Lung (tissue), 12 donors: Measurements from ENCODE around the gene DLG2. TPM values are rescaled to one million over a fixed set of nuclear protein-coding genes. Genes with fewer than 3 reads are reported as not detected.

Experiments used
- ATAC-seq: fragments of 200-7000 bp; cut with Tn5 transposase; one replicate; pipeline ENCODE4 v1.9.1; 2020; ENCODE audit warnings: moderate number of reproducible peaks; ENCODE audit not compliant: insufficient read depth, low FRiP score
- DNase-seq, 3 donors: peaks; one replicate each; pipeline ENCODE4 v3.0.0-alpha.2; 2013 to 2017
- H3K27ac ChIP-seq, 2 donors: one replicate each; pipeline ENCODE4 v1.5.1; 2013; ENCODE audit warnings: mild to moderate bottlenecking in 2 of 2, moderate library complexity in 2 of 2, control low read depth in 1 of 2, inconsistent platforms in 1 of 2, low read depth in 1 of 2, low read length in 1 of 2
- H3K27me3 ChIP-seq, 3 donors: one replicate each; pipeline ENCODE4 v1.5.1; 2013; ENCODE audit warnings: low read length in 2 of 3; ENCODE audit not compliant: control insufficient read depth in 3 of 3, insufficient read depth in 3 of 3
- H3K36me3 ChIP-seq, 4 donors: one replicate each; pipeline ENCODE4 v1.5.1; 2013; ENCODE audit warnings: low read length in 4 of 4, mild to moderate bottlenecking in 1 of 4, moderate library complexity in 1 of 4; ENCODE audit not compliant: control insufficient read depth in 4 of 4, insufficient read depth in 4 of 4
- H3K4me1 ChIP-seq, 5 donors: one replicate each; pipeline ENCODE4 v1.5.1; 2013; ENCODE audit warnings: low read length in 5 of 5, mild to moderate bottlenecking in 2 of 5, moderate library complexity in 1 of 5; ENCODE audit not compliant: control insufficient read depth in 5 of 5, insufficient read depth in 5 of 5
- H3K4me3 ChIP-seq: one replicate; pipeline ENCODE4 v1.5.1; 2013; ENCODE audit warnings: mild to moderate bottlenecking, control low read depth, moderate library complexity
- H3K9ac ChIP-seq, 2 donors: one replicate each; pipeline ENCODE4 v1.5.1; 2013; ENCODE audit warnings: low read length in 2 of 2, control low read depth in 1 of 2; ENCODE audit not compliant: insufficient read depth in 1 of 2
- H3K9me3 ChIP-seq, 4 donors: one replicate each; pipeline ENCODE4 v1.5.1; 2013; ENCODE audit warnings: low read length in 3 of 4, mild to moderate bottlenecking in 1 of 4, moderate library complexity in 1 of 4; ENCODE audit not compliant: control insufficient read depth in 4 of 4, insufficient read depth in 3 of 4
- CTCF ChIP-seq: IDR thresholded peaks from 2 replicates; pipeline ENCODE4 v1.5.1; 2012; ENCODE audit warnings: mild to moderate bottlenecking; ENCODE audit errors: control extremely low read depth, extremely low read depth
- WGBS, 2 donors: extraction: QIAGEN DNeasy Blood & Tissue Kit; methylation state at CpG; one replicate each; pipeline ENCODE4 v1.1.7; 2013; 5-methylcytosine and 5-hydroxymethylcytosine counted together
- polyA plus RNA-seq, 2 donors: library from polyadenylated mRNA; stranded (reverse); fragments of 200-250 nt; gene quantifications; one replicate each; pipeline ENCODE4 v1.2.1, GENCODE V29; 2013
- total RNA-seq, 2 donors: library from RNA; depleted of rRNA in 1 of 2; stranded (reverse); fragments of >200 nt in 1 of 2; gene quantifications; one replicate each; pipeline ENCODE4 v1.2.1, GENCODE V29; 2014 to 2021
- donor health status: control.
- donor health status: control.
- donor health status: Bipolar disorder and iron deficiency.
- donor health status: healthy.
- donor health status: DM: yes; HTN: yes; CAD: no.

The DLG2 gene
- total and polyA plus RNA-seq, 4 donors, result 0.32 to 24.1 (median 5.4) TPM

GRCh38 chr11:85540181-85540580 lies 87.0 kb downstream of the DLG2 start:
- Histone ChIP-seq H3K9me3 (peaks cover 0 to 10% (median 0%) of the 10 kb centered on the region in 4 donors), H3K27me3 (no peaks in the 10 kb centered on the region), H3K4me3 (no peak overlapping the region), H3K4me1 (no peaks in the 10 kb centered on the region), H3K27ac (no peak overlapping the region), H3K9ac (no peak overlapping the region), H3K36me3 (no peaks in the 10 kb centered on the region)
- ATAC-seq (peak; percentile 11), DNase-seq (no peak)
- WGBS, 2 donors, result 91 to 94% methylated on average over 5 of the region's 5 CpGs
- no peak for TF ChIP-seq CTCF

DNA sequence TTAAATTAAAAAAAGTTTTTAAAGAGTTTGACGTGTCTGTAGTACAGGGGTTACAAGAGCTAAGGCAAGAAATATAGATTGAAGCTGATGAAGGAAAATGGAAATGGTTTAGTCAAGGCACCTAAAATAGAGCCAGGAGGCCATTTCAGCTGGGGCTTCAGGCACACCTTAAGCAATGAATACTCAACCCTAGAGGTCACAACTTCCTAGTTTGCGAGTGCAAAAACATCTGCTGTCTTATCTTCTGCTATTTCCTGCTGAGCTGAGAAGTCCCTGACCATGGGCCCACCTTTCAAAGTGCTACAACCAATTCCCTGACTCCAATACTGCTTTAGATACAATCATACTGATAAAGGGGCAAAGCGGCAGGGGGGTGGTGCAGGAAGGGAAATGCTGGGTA lies 87.4 kb downstream of the DLG2 start:
- Histone ChIP-seq H3K27me3 (no peaks in the 10 kb centered on the region), H3K27ac (no peak overlapping the region), H3K9ac (no peak overlapping the region), H3K4me3 (no peak overlapping the region), H3K36me3 (peaks cover 0 to 3% (median 0%) of the 10 kb centered on the region in 4 donors), H3K4me1 (no peaks in the 10 kb centered on the region), H3K9me3 (peaks cover 0 to 10% (median 1%) of the 10 kb centered on the region in 4 donors)
- TF ChIP-seq CTCF, result no peak
- WGBS, 2 donors, result 80 to 82% methylated on average over 3 of the region's 3 CpGs
- DNase-seq, result no peak
- no peak for ATAC-seq

GRCh38 chr11:85539029-85539689 lies 88.0 kb downstream of the DLG2 start:
- Histone ChIP-seq H3K36me3 (peaks cover 0 to 6% (median 0%) of the 10 kb centered on the region in 4 donors), H3K4me1 (no peaks in the 10 kb centered on the region), H3K27ac (no peak overlapping the region), H3K4me3 (no peak overlapping the region), H3K9ac (no peak overlapping the region), H3K9me3 (peaks cover 0 to 10% (median 2%) of the 10 kb centered on the region in 4 donors), H3K27me3 (no peaks in the 10 kb centered on the region)
- no peak for TF ChIP-seq CTCF
- DNase-seq (no peak), ATAC-seq (no peak)
- WGBS, 2 donors, result 82 to 90% methylated on average over 1 of the region's 1 CpG
